Activated T-helper 17 cell treated with anti-CD3 and anti-CD28 coated beads, Interleukin-2, amount 50 U/mL, for 72 hours (primary cell): ENCODE measurements around the gene PTGER4. TPM values are rescaled to one million over a fixed set of nuclear protein-coding genes. Genes with fewer than 3 reads are reported as not detected.

Experiments used
- ATAC-seq: fragments of 150-1000 bp; cut with Tn5 transposase; replicated peaks from 2 replicates; pipeline ENCODE4 v1.10.0; 2021; ENCODE audit warnings: mild to moderate bottlenecking, moderate library complexity
- H3K27ac Mint-ChIP-seq: one replicate; pipeline ENCODE4 v1.8.0; 2022; ENCODE audit warnings: mixed read lengths
- H3K27me3 Mint-ChIP-seq: one replicate; pipeline ENCODE4 v1.8.0; 2022; ENCODE audit warnings: mixed read lengths
- H3K36me3 Mint-ChIP-seq: one replicate; pipeline ENCODE4 v1.8.0; 2022; ENCODE audit warnings: low read depth, mild to moderate bottlenecking, mixed read lengths
- H3K4me1 Mint-ChIP-seq: one replicate; pipeline ENCODE4 v1.8.0; 2022; ENCODE audit warnings: mixed read lengths
- H3K4me3 Mint-ChIP-seq: one replicate; pipeline ENCODE4 v1.8.0; 2022; ENCODE audit warnings: mild to moderate bottlenecking, mixed read lengths
- H3K9me3 Mint-ChIP-seq: one replicate; pipeline ENCODE4 v1.8.0; 2022; ENCODE audit warnings: mixed read lengths
- total RNA-seq, 2 donors: library from RNA; stranded (reverse); gene quantifications; one replicate each; pipeline ENCODE4 v1.2.3, GENCODE V29; 2022

Gene PTGER4
- total RNA-seq, 2 donors from 2014 or later: 42.6 to 100 TPM

DNA sequence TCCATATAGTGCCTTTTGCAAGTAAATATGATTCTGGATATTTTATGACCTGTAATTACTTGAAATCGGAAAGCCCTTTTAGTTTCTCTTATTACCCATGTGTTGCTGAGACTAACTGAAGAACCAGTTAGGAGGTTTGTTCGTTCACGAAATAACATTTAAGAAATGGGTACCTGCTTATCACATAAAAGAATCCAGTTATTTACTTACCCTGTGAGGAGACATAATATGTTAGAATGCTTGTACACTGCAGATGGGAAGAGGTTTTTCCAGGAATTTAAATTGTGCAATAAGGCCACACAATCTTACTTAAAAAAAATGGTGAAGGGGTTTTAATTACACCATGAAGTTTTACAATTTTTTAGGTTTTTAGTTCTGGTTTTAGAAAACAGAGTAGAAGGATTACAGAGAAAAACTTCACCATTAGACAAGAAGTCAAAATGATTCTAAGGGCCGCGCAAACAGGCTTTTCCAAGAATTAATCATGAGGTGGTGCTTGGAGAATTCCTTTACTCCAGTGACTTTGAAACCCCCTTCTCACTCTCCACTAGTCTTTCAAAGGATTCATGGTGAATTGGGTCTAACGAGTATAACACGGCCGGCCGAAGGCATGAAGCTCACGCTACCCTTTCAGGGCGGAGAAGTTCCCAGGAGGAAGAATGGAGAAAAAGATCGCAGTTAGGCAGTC is 1.1 kb upstream of the PTGER4 start:
- Mint-ChIP-seq H3K36me3 (peaks cover 57% of the 10 kb centered on the region), H3K27ac (peak overlapping the region; percentile 98), H3K27me3 (no peaks in the 10 kb centered on the region), H3K4me3 (peak overlapping the region; percentile 92), H3K9me3 (no peaks in the 10 kb centered on the region), H3K4me1 (peaks cover 34% of the 10 kb centered on the region)
- no peak for ATAC-seq

DNA sequence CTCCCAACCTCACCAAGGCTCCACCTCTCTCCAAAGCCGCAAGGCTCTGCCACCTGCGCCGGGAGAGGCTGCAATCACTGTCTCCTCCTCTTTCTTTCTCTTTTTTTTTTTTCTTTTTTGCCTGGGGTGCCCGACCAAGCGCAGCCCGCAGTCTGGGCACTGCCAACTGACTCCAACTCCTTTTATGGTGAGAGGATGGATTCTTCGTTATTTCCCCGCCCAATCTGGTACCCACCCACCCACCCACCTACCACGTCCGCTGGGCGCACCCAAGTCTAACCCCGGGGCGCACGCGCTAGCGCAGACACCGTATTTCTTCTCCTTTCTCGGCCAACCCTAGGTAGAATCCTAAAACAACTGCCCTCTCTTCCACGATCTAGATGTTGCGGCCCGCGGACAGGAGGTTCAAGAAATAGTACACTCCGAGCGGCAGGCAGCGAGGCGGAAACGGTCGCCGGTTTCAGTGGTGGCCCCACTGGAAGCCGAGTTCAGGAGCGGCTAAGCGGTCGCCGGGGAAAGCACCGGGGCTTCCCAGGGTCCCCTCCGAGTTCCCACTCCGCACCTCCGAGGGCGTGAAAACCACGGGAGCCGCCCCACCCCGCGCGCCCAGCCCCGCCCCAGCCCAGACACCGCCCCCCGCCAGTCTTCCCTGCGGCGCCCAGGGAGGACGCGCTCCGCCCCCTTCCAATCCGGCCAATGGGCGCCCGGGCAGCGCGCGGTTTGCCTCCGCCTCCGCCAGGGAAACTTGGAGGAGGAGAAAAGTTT is 385 bp upstream of the PTGER4 start:
- H3K9me3 Mint-ChIP-seq: no peaks in the 10 kb centered on the region
- peaks cover 65% of the 10 kb centered on the region for H3K36me3 Mint-ChIP-seq
- no peaks in the 10 kb centered on the region for H3K27me3 Mint-ChIP-seq
- peak; percentile 66 for ATAC-seq
- peak overlapping the region; percentile 92 for H3K4me3 Mint-ChIP-seq
- H3K4me1 Mint-ChIP-seq: peaks cover 32% of the 10 kb centered on the region
- H3K27ac Mint-ChIP-seq: peak overlapping the region; percentile 98

DNA sequence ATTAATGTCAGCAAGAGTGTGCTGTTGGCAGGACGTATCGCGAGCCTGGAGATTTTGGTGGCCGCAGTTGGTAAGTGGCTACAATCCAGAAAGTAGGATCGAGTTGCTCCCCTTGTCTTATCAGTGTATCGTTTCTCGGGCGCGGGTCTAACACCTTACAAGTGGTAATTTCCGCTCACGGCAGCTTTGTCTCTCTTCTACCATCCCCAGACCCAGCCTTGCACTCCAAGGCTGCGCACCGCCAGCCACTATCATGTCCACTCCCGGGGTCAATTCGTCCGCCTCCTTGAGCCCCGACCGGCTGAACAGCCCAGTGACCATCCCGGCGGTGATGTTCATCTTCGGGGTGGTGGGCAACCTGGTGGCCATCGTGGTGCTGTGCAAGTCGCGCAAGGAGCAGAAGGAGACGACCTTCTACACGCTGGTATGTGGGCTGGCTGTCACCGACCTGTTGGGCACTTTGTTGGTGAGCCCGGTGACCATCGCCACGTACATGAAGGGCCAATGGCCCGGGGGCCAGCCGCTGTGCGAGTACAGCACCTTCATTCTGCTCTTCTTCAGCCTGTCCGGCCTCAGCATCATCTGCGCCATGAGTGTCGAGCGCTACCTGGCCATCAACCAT is 1.1 kb downstream of the PTGER4 start:
- ATAC-seq: no peak
- H3K4me3 Mint-ChIP-seq: peak overlapping the region; percentile 92
- peaks cover 26% of the 10 kb centered on the region for H3K4me1 Mint-ChIP-seq

DNA sequence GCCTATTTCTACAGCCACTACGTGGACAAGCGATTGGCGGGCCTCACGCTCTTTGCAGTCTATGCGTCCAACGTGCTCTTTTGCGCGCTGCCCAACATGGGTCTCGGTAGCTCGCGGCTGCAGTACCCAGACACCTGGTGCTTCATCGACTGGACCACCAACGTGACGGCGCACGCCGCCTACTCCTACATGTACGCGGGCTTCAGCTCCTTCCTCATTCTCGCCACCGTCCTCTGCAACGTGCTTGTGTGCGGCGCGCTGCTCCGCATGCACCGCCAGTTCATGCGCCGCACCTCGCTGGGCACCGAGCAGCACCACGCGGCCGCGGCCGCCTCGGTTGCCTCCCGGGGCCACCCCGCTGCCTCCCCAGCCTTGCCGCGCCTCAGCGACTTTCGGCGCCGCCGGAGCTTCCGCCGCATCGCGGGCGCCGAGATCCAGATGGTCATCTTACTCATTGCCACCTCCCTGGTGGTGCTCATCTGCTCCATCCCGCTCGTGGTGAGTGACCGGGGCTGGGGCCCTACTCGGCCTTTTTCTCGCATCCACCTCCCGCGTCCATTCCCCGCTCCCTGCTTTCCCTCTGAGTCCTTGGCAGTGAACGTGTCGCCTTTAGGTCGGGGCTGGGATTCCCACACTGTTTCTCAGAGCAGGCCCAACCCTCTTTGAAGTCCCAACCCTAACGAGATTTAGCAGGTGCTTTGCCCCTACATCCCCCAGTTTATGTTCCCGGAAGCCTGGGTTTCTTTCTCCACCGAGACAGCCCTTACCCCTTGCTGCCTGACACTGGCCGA is 1.8 kb downstream of the PTGER4 start:
- Mint-ChIP-seq H3K9me3 (no peaks in the 10 kb centered on the region), H3K36me3 (peaks cover 87% of the 10 kb centered on the region), H3K4me1 (peaks cover 29% of the 10 kb centered on the region), H3K4me3 (peak overlapping the region; percentile 92), H3K27ac (peak overlapping the region; percentile 98), H3K27me3 (no peaks in the 10 kb centered on the region)
- no peak for ATAC-seq

More for the DNA sequence above, 1.1 kb downstream of the PTGER4 start:
- Mint-ChIP-seq H3K27ac (peak overlapping the region; percentile 98), H3K36me3 (peaks cover 80% of the 10 kb centered on the region), H3K27me3 (no peaks in the 10 kb centered on the region), H3K9me3 (no peaks in the 10 kb centered on the region)

DNA sequence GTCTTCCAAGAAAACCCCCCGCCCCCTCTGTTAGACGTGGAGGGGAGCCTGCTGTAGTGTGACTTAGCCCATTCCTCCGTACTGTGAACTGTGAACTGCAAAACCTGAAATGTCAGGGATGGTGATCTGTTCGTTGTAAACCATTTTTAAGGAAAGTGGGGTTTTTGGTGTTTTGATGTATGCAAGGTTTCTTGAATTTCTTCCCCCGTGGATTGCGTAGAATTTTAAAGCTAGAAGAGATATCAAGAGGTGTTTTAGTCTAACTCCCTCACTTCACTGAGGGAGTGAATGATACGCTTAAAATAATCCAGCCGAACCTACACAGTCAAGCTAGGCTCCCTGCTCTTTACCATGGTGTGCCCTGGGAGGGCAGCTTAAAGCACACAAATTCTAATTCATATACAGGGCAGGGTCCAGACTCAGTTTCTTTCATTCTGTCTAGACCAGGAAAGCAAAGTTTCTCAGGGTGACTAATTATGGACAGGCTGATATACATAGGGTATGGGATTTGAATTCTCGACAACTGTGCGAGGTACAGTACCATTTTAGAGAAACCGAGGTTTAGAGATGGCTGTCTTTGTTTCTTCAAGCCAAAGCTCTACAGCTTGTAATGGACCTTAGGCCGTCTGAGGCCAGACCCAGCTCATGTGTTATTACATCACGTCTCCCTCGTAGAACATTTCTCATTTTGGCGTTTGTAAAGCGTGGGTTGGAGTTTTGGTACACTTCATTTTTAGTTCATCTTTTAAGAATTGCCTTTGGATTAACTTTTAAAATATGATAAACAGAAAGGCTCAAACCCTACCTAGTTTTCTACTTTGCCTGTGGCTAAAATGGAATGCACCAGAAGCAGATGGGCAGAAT is 2.7 kb downstream of the PTGER4 start:
- peak; percentile 1 for ATAC-seq
- Mint-ChIP-seq H3K9me3 (no peaks in the 10 kb centered on the region), H3K36me3 (peaks cover 95% of the 10 kb centered on the region), H3K27me3 (no peaks in the 10 kb centered on the region), H3K4me3 (peak overlapping the region; percentile 92), H3K4me1 (peaks cover 23% of the 10 kb centered on the region), H3K27ac (peak overlapping the region; percentile 98)

DNA sequence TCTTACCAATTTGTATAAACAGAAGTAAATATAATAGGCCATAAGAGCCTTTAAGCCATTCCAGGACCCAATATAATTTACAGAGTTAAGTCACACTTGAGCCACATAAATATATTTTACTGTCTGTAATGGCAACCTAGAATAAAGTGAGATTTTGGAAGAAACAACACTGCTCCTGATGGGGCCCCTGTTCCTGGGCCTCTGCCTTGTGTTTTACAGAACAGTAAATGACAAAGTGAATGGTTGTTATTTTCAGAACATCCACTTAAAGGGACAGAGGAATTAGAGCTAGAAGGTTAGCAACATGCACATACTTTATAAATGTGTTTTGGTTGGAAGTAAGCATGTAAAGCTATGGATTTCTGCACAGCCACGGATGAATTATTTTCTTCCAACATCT is 3.6 kb downstream of the PTGER4 start:
- Mint-ChIP-seq H3K27me3 (no peaks in the 10 kb centered on the region), H3K27ac (peak overlapping the region; percentile 98), H3K36me3 (peaks cover 100% of the 10 kb centered on the region), H3K4me3 (peak overlapping the region; percentile 92), H3K4me1 (peaks cover 25% of the 10 kb centered on the region), H3K9me3 (no peaks in the 10 kb centered on the region)
- no peak for ATAC-seq

DNA sequence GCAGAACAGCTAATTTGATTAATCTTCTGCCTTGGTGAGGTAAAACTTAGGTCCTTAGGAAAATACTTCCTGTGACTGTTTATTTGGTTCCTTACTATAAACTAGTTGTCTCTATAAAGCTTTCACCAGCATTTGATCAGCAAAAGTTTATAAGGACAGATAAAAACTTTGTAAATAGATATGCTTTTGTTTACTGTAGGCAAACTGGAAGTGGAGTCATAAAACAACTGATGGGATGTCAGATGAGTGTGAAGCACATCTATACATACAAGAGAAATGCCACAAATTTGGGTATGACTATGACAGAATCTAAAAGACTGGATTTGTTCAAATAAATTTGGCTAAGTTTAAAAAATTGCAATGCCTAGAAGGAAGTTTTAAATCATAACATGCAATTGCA is 5.5 kb downstream of the PTGER4 start:
- Mint-ChIP-seq H3K27ac (peak overlapping the region; percentile 98), H3K4me1 (peaks cover 31% of the 10 kb centered on the region), H3K36me3 (peaks cover 100% of the 10 kb centered on the region), H3K27me3 (no peaks in the 10 kb centered on the region), H3K4me3 (peak overlapping the region; percentile 92), H3K9me3 (no peaks in the 10 kb centered on the region)
- no peak for ATAC-seq

DNA sequence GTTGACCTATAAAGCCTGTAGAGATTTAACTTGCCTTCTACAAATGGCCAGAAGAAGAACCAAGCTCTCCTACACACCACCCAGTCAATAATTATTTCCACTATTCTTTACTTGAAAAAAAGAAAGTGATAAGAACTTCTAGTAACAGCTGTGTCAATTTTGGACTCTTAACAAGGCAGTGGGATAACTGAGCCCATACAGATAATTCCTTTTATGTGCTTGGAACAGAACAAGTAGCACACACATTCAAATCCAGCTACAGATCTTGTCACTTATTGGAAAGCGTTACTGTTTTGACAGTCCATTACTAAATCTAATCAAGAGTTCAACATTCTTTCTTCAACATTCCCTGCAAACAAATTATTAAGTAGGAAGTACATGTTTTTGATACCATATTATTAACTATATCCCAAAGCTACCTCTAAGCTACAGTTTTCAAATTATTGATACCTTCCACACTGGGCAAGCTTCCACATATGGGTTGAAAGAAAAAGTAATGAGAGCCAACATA is 6.3 kb downstream of the PTGER4 start:
- Mint-ChIP-seq H3K27me3 (no peaks in the 10 kb centered on the region), H3K36me3 (peaks cover 100% of the 10 kb centered on the region), H3K4me3 (peak overlapping the region; percentile 92), H3K9me3 (no peaks in the 10 kb centered on the region), H3K4me1 (peaks cover 37% of the 10 kb centered on the region), H3K27ac (peak overlapping the region; percentile 98)
- no peak for ATAC-seq

DNA sequence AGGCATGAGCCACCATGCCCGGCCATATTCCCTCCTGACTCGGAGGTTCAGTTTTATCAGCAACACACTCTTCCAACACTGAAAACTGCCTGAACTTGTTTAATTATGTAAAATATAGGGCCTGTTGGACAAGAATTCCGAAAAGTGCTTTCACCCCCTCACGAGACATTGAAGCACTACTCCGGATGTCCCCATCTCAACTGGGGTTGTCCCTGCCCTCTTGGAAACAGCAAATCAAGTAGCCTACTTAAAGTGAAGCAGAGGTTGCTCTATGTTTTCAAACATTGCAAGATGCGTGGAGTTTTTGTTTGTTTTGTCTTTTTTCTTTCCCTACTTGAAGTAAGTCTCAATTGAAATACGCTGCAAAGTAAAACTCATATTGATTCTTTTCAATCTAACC is 7.6 kb downstream of the PTGER4 start:
- H3K9me3 Mint-ChIP-seq: no peaks in the 10 kb centered on the region
- H3K27ac Mint-ChIP-seq: peak overlapping the region; percentile 98
- H3K36me3 Mint-ChIP-seq: peaks cover 100% of the 10 kb centered on the region
- no peaks in the 10 kb centered on the region for H3K27me3 Mint-ChIP-seq
- peak; percentile 46 for ATAC-seq
- H3K4me1 Mint-ChIP-seq: peaks cover 46% of the 10 kb centered on the region
- peak overlapping the region; percentile 92 for H3K4me3 Mint-ChIP-seq

DNA sequence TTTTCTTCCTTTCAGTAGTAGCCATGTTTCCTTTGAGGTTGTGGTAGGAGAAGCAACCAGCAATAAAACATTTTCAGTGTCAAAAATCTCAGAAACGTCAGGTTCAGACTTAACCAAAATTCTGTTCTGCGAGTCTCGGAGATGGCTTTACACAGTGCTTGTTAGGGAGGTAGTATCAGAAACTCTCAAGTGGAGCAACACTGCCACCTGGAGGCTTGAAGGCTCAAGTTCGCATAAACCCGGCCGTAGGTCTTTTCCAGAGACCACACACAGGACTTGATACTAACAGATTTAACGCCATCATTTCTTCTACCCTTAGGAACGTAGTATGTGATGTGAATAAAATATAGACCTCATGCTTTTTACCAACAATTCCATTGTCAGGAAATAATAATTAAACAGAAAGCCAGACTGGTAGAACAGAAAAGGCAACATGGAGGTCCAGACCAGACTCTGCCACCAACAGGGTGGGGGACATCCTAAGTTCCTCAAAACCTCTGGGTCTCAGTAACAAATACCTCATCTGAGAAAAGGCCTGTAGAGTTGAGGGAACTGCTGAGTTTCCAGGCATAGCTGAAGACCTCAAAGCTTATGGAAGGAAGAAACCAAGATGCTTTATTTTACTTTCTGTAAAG is 8.5 kb downstream of the PTGER4 start:
- Mint-ChIP-seq H3K36me3 (peaks cover 97% of the 10 kb centered on the region), H3K9me3 (no peaks in the 10 kb centered on the region), H3K27ac (peak overlapping the region; percentile 98), H3K4me1 (peaks cover 47% of the 10 kb centered on the region), H3K27me3 (no peaks in the 10 kb centered on the region), H3K4me3 (peak overlapping the region; percentile 92)
- ATAC-seq: peak; percentile 68

DNA sequence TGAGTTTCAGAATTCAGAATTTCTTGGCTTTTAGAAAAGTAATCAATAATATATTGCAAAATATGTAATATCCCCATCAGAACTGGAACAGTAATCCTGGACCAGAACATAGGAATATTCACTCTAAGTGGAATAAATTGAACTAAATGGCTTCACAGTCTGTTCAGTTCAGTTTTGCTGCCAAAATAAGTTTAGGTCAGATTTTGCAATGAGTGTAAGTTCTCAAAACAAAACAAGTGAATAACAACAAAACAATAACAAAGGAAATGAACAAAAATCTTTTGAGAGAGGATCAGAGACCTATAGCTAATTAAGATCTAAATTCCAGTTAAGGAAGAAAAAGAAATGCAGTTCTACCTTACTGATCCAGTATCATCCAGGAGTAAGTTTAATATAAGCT is 9.3 kb downstream of the PTGER4 start:
- Mint-ChIP-seq H3K9me3 (no peaks in the 10 kb centered on the region), H3K36me3 (peaks cover 96% of the 10 kb centered on the region), H3K4me3 (peak overlapping the region; percentile 92), H3K27ac (peak overlapping the region; percentile 98), H3K27me3 (no peaks in the 10 kb centered on the region), H3K4me1 (peaks cover 47% of the 10 kb centered on the region)
- no peak for ATAC-seq

DNA sequence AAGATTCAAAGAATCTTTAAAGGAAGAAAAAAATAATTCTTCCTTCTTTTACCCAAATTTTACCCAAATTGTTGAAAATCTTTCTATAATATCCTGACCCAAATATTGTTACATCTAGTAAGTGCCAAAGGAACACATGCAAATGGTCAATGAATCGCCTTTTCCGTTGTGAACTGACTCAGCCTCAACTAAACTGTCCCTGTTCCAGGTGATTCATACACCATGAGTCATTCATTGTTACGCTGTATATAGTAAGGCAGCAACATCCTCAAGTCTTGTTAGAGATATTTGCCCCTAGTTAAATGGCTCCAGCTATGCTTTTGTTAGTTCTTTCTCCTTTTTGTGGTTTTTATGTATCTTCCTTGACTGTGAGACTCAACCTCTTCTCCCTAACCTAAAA is 9.7 kb downstream of the PTGER4 start:
- H3K4me1 Mint-ChIP-seq: peaks cover 47% of the 10 kb centered on the region
- no peaks in the 10 kb centered on the region for H3K27me3 Mint-ChIP-seq
- H3K36me3 Mint-ChIP-seq: peaks cover 96% of the 10 kb centered on the region
- H3K9me3 Mint-ChIP-seq: no peaks in the 10 kb centered on the region
- H3K27ac Mint-ChIP-seq: peak overlapping the region; percentile 98
- ATAC-seq: peak; percentile 82
- H3K4me3 Mint-ChIP-seq: peak overlapping the region; percentile 92

DNA sequence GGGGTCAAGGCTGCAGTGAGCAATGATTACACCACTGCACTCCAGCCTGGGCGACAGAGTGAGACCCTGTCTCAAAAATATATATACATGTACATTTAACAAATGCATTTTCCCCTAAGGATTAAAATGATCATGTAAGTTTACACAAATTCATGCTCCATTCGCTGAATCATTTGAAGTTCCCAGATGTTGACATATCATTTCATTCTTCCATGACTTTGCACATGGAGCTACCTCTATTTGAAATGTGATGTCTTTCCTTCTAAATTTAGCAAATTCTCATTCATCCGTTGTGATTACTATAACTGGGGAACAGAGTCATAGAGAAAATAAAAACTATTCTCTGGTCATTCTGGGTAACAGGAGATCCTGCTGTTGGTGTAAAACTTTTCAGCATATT is 10.6 kb downstream of the PTGER4 start:
- Mint-ChIP-seq H3K4me3 (peak overlapping the region; percentile 92), H3K36me3 (peaks cover 96% of the 10 kb centered on the region), H3K9me3 (no peaks in the 10 kb centered on the region), H3K27me3 (no peaks in the 10 kb centered on the region), H3K27ac (peak overlapping the region; percentile 98), H3K4me1 (peaks cover 46% of the 10 kb centered on the region)
- ATAC-seq: no peak
